Measurements from ENCODE around the gene MAN2B2. TPM values are rescaled to one million over a fixed set of nuclear protein-coding genes. Genes with fewer than 3 reads are reported as not detected.

The MAN2B2 gene
- total and polyA plus RNA-seq, 2 experiments from 2014 or later = 22.2 to 24.0 TPM

GRCh38 chr4:6555519-6555918 lies 19.5 kb upstream of the MAN2B2 start:
- H2AFZ ChIP-seq = no peak overlapping the region

GRCh38 chr4:6556263-6556662 lies 18.7 kb upstream of the MAN2B2 start:
- TF ChIP-seq CTCF (IDR thresholded peaks at IDR 0.05; ENCODE audit: poor library complexity) = no peak
- TF ChIP-seq EZH2phosphoT487 (IDR thresholded peaks at IDR 0.05; ENCODE audit: low read depth, severe bottlenecking, unreplicated experiment) = no peak
- TF ChIP-seq EZH2 (IDR thresholded peaks at IDR 0.05; ENCODE audit: borderline replicate concordance) = no peak
- Histone ChIP-seq H3K79me2 (no peaks in the 10 kb centered on the region), H3K9me3 (ENCODE audit: low read depth) (no peaks in the 10 kb centered on the region), H2AFZ (no peak overlapping the region), H4K20me1 (ENCODE audit: insufficient read depth, poor library complexity, severe bottlenecking) (no peaks in the 10 kb centered on the region), H3K4me1 (ENCODE audit: insufficient read depth) (no peaks in the 10 kb centered on the region), H3K36me3 (replicated peaks; ENCODE audit: insufficient read depth, low read depth) (no peaks in the 10 kb centered on the region), H3K27ac (no peak overlapping the region), H3K9me2 (replicated peaks; ENCODE audit: insufficient read depth) (no peaks in the 10 kb centered on the region), H3K27me3 (peaks cover 51% of the 10 kb centered on the region), H3K4me2 (no peak overlapping the region), H3K4me3 (no peak overlapping the region)
- WGBS (ENCODE audit: low lambda C conversion rate, missing lambda C conversion rate) = 80% methylated on average over 6 of the region's 6 CpGs
- DNase-seq (ENCODE audit: low spot score) = no peak

More at GRCh38 chr4:6555519-6555918, 19.5 kb upstream of the MAN2B2 start:
- no peaks in the 10 kb centered on the region for H3K4me1 ChIP-seq (ENCODE audit: insufficient read depth)
- TF ChIP-seq EZH2phosphoT487 (IDR thresholded peaks at IDR 0.05; ENCODE audit: low read depth, severe bottlenecking, unreplicated experiment) (no peak), EZH2 (IDR thresholded peaks at IDR 0.05; ENCODE audit: borderline replicate concordance) (no peak), CTCF (IDR thresholded peaks at IDR 0.05; ENCODE audit: poor library complexity) (no peak)
- no peaks in the 10 kb centered on the region for H4K20me1 ChIP-seq (ENCODE audit: insufficient read depth, poor library complexity, severe bottlenecking)
- H3K27me3 ChIP-seq = peaks cover 48% of the 10 kb centered on the region
- no peak overlapping the region for H3K27ac ChIP-seq
- no peak for DNase-seq (ENCODE audit: low spot score)
- no peak overlapping the region for H3K4me3 ChIP-seq
- no peaks in the 10 kb centered on the region for H3K79me2 ChIP-seq
- H3K9me3 ChIP-seq (ENCODE audit: low read depth) = no peaks in the 10 kb centered on the region
- H3K4me2 ChIP-seq = no peak overlapping the region
- WGBS (ENCODE audit: low lambda C conversion rate, missing lambda C conversion rate) = 80% methylated on average over 13 of the region's 13 CpGs
- no peaks in the 10 kb centered on the region for H3K9me2 ChIP-seq (replicated peaks; ENCODE audit: insufficient read depth)
- no peaks in the 10 kb centered on the region for H3K36me3 ChIP-seq (replicated peaks; ENCODE audit: insufficient read depth, low read depth)

- Histone ChIP-seq H3K27ac (no peak overlapping the region), H3K4me2 (no peak overlapping the region), H3K79me2 (no peaks in the 10 kb centered on the region), H3K9me2 (replicated peaks; ENCODE audit: insufficient read depth) (no peaks in the 10 kb centered on the region), H3K27me3 (peaks cover 60% of the 10 kb centered on the region), H3K4me1 (ENCODE audit: insufficient read depth) (no peaks in the 10 kb centered on the region), H4K20me1 (ENCODE audit: insufficient read depth, poor library complexity, severe bottlenecking) (no peaks in the 10 kb centered on the region), H2AFZ (no peak overlapping the region), H3K9me3 (ENCODE audit: low read depth) (no peaks in the 10 kb centered on the region), H3K36me3 (replicated peaks; ENCODE audit: insufficient read depth, low read depth) (no peaks in the 10 kb centered on the region), H3K4me3 (no peak overlapping the region)
- TF ChIP-seq EZH2 (IDR thresholded peaks at IDR 0.05; ENCODE audit: borderline replicate concordance) = no peak
- TF ChIP-seq CTCF (IDR thresholded peaks at IDR 0.05; ENCODE audit: poor library complexity) = no peak
- TF ChIP-seq EZH2phosphoT487 (IDR thresholded peaks at IDR 0.05; ENCODE audit: low read depth, severe bottlenecking, unreplicated experiment) = no peak
- DNase-seq (ENCODE audit: low spot score) = no peak
- 86% methylated on average over 5 of the region's 5 CpGs for WGBS (ENCODE audit: low lambda C conversion rate, missing lambda C conversion rate)
These were observed 17.8 kb upstream of the MAN2B2 start for GRCh38 chr4:6557185-6557584.

DNA sequence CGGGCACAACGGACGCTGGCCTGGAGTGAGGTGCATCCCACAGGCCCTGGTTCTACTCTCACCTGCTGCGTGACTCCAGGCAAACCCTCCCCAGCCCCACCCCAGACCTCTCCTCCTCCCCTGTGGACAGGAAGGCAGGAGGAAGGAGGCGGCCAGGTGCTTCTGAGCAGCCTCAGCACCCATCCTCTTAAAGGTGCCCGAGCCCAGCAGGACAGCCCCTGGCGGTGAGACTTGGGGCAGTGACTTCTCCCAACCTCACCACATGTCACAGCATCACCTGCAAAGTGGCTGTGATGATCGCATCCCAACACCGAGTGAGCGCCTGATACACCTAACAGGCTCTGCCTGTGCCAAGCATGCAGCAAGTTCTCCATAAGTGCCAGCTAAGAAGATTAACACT lies 17.1 kb upstream of the MAN2B2 start:
- H3K4me1 ChIP-seq (ENCODE audit: insufficient read depth) = no peaks in the 10 kb centered on the region
- no peak overlapping the region for H3K4me3 ChIP-seq
- WGBS (ENCODE audit: low lambda C conversion rate, missing lambda C conversion rate) = 78% methylated on average over 9 of the region's 10 CpGs
- no peak overlapping the region for H3K4me2 ChIP-seq
- H3K36me3 ChIP-seq (replicated peaks; ENCODE audit: insufficient read depth, low read depth) = no peaks in the 10 kb centered on the region
- no peaks in the 10 kb centered on the region for H3K79me2 ChIP-seq
- no peak for DNase-seq (ENCODE audit: low spot score)
- no peak overlapping the region for H3K27ac ChIP-seq
- no peaks in the 10 kb centered on the region for H4K20me1 ChIP-seq (ENCODE audit: insufficient read depth, poor library complexity, severe bottlenecking)
- no peak for TF ChIP-seq EZH2phosphoT487 (IDR thresholded peaks at IDR 0.05; ENCODE audit: low read depth, severe bottlenecking, unreplicated experiment)
- TF ChIP-seq CTCF (IDR thresholded peaks at IDR 0.05; ENCODE audit: poor library complexity) = no peak
- no peak for TF ChIP-seq EZH2 (IDR thresholded peaks at IDR 0.05; ENCODE audit: borderline replicate concordance)
- H2AFZ ChIP-seq = no peak overlapping the region
- no peaks in the 10 kb centered on the region for H3K9me2 ChIP-seq (replicated peaks; ENCODE audit: insufficient read depth)
- H3K9me3 ChIP-seq (ENCODE audit: low read depth) = no peaks in the 10 kb centered on the region
- peaks cover 67% of the 10 kb centered on the region for H3K27me3 ChIP-seq

Data from hepatocyte (in vitro differentiated cells).